OCI-LY1 (cell line): ENCODE results near the gene PIF1.
A peak's percentile ranks its signal among the peaks of the same experiment; 100 is the strongest.

Source experiments
- H2AFZ ChIP-seq: fragments of 200-600 bp; sonication (generic), shearing (Covaris generic); 2 replicates; pipeline ENCODE4 v1.6.0; 2014; ENCODE audit warnings: antibody characterized with exemption, mild to moderate bottlenecking, low read length
- H3F3A ChIP-seq: fragments of 200-600 bp; sonication (generic), shearing (Covaris generic); 2 replicates; pipeline ENCODE4 v1.6.0; 2014; ENCODE audit warnings: mild to moderate bottlenecking, antibody characterized with exemption, low read length, moderate library complexity; ENCODE audit not compliant: insufficient read depth
- H3K27ac ChIP-seq: fragments of 200-600 bp; sonication (generic); 2 replicates; pipeline ENCODE4 v1.5.1; 2014; ENCODE audit warnings: low read length, mixed run types, mild to moderate bottlenecking, low read depth; ENCODE audit not compliant: poor library complexity, severe bottlenecking
- H3K27me3 ChIP-seq: fragments of 200-600 bp; sonication (generic); 2 replicates; pipeline ENCODE4 v1.6.0; 2014; ENCODE audit warnings: antibody characterized with exemption, mild to moderate bottlenecking, low read length, moderate library complexity; ENCODE audit not compliant: insufficient read depth
- H3K36me3 ChIP-seq: fragments of 200-600 bp; sonication (generic); 2 replicates; pipeline ENCODE4 v1.6.1; 2014; ENCODE audit warnings: mild to moderate bottlenecking, antibody characterized with exemption, low read length, moderate library complexity, mixed read lengths; ENCODE audit not compliant: insufficient read depth
- H3K4me1 ChIP-seq: fragments of 200-600 bp; sonication (generic); 2 replicates; pipeline ENCODE4 v1.5.1; 2014; ENCODE audit warnings: mild to moderate bottlenecking, low read length, moderate library complexity; ENCODE audit not compliant: insufficient read depth, severe bottlenecking
- H3K4me2 ChIP-seq: fragments of 200-600 bp; sonication (generic), shearing (Covaris generic); 2 replicates; pipeline ENCODE4 v1.6.1; 2014; ENCODE audit warnings: low read length
- H3K4me3 ChIP-seq: fragments of 200-600 bp; sonication (generic); 2 replicates; pipeline ENCODE4 v1.5.1; 2014; ENCODE audit warnings: low read length, low read depth, mild to moderate bottlenecking, mixed read lengths; ENCODE audit not compliant: poor library complexity, severe bottlenecking
- H3K79me2 ChIP-seq: fragments of 200-600 bp; shearing (Covaris generic); 2 replicates; pipeline ENCODE4 v1.6.1; 2016; ENCODE audit warnings: mixed run types, low read length, mixed read lengths; ENCODE audit not compliant: insufficient read depth
- H3K9ac ChIP-seq: fragments of 200-600 bp; sonication (generic), shearing (Covaris generic); 2 replicates; pipeline ENCODE4 v1.6.1; 2014; ENCODE audit warnings: mild to moderate bottlenecking, low read length, mixed read lengths
- H3K9me2 ChIP-seq: fragments of 200-600 bp; sonication (generic), shearing (Covaris generic); 2 replicates; pipeline ENCODE4 v1.6.1; 2014; ENCODE audit warnings: low read depth, mild to moderate bottlenecking, low read length, mixed read lengths
- H3K9me3 ChIP-seq: fragments of 200-600 bp; shearing (Covaris generic); 2 replicates; pipeline ENCODE4 v1.6.1; 2014; ENCODE audit warnings: low read length, mixed read lengths
- H4K20me1 ChIP-seq: fragments of 200-600 bp; sonication (generic), shearing (Covaris generic); 2 replicates; pipeline ENCODE4 v1.6.0; 2016; ENCODE audit warnings: mild to moderate bottlenecking, low read length; ENCODE audit not compliant: insufficient read depth
- CTCF ChIP-seq: fragments of 200-600 bp; sonication (generic), shearing (Covaris generic); IDR thresholded peaks from 2 replicates; pipeline ENCODE4 v1.5.1; 2017; ENCODE audit warnings: mild to moderate bottlenecking, antibody characterized with exemption, low read length, moderate library complexity, mixed read lengths
- EZH2 ChIP-seq: fragments of 200-600 bp; sonication (generic), shearing (Covaris generic); IDR thresholded peaks from 2 replicates; pipeline ENCODE4 v1.8.0; 2017; ENCODE audit warnings: borderline replicate concordance, mixed run types, mild to moderate bottlenecking, antibody characterized with exemption, low read length, moderate library complexity, mixed read lengths

Gene PIF1

GRCh38 chr15:64859226-64859625, 33.8 kb upstream of the PIF1 start:
- no peak for TF ChIP-seq CTCF
- no peak for TF ChIP-seq EZH2

GRCh38 chr15:64858021-64858575, 32.7 kb upstream of the PIF1 start:
- TF ChIP-seq CTCF = no peak
- no peak for TF ChIP-seq EZH2
- H3K27me3 ChIP-seq = no peaks in the 10 kb centered on the region
- no peaks in the 10 kb centered on the region for H3K9me3 ChIP-seq
- H3K4me1 ChIP-seq = peaks cover 32% of the 10 kb centered on the region
- H3K4me2 ChIP-seq = peak overlapping the region; percentile 3; the same call in 1 of the 2 replicates
- H3K79me2 ChIP-seq = no peaks in the 10 kb centered on the region
- peaks cover 26% of the 10 kb centered on the region; the same call in 1 of the 2 replicates for H3K36me3 ChIP-seq
- no peaks in the 10 kb centered on the region for H4K20me1 ChIP-seq
- peak overlapping the region; percentile 70 for H3K27ac ChIP-seq
- H2AFZ ChIP-seq = no peak overlapping the region
- no peak overlapping the region for H3K4me3 ChIP-seq
- H3K9ac ChIP-seq = no peak overlapping the region; the same call in 1 of the 2 replicates
- no peaks in the 10 kb centered on the region for H3F3A ChIP-seq
- no peaks in the 10 kb centered on the region for H3K9me2 ChIP-seq

More at GRCh38 chr15:64859226-64859625, 33.8 kb upstream of the PIF1 start:
- Histone ChIP-seq H3K27ac (no peak overlapping the region), H3K9ac (no peak overlapping the region), H3K4me3 (no peak overlapping the region), H3K9me3 (no peaks in the 10 kb centered on the region), H3K36me3 (peaks cover 26% of the 10 kb centered on the region; the same call in 1 of the 2 replicates), H3K27me3 (no peaks in the 10 kb centered on the region), H3F3A (no peaks in the 10 kb centered on the region), H3K9me2 (no peaks in the 10 kb centered on the region), H4K20me1 (no peaks in the 10 kb centered on the region), H2AFZ (no peak overlapping the region), H3K79me2 (no peaks in the 10 kb centered on the region), H3K4me2 (no peak overlapping the region), H3K4me1 (peaks cover 32% of the 10 kb centered on the region)

GRCh38 chr15:64857421-64857820, 32.0 kb upstream of the PIF1 start:
- Histone ChIP-seq H4K20me1 (no peaks in the 10 kb centered on the region), H3K9me3 (no peaks in the 10 kb centered on the region), H2AFZ (no peak overlapping the region), H3K4me2 (peak overlapping the region; percentile 3; the same call in 1 of the 2 replicates), H3K36me3 (peaks cover 26% of the 10 kb centered on the region; the same call in 1 of the 2 replicates), H3K27ac (peak overlapping the region; percentile 70), H3K4me3 (no peak overlapping the region), H3K9ac (no peak overlapping the region; the same call in 1 of the 2 replicates), H3F3A (no peaks in the 10 kb centered on the region), H3K9me2 (no peaks in the 10 kb centered on the region), H3K4me1 (peaks cover 32% of the 10 kb centered on the region), H3K27me3 (no peaks in the 10 kb centered on the region), H3K79me2 (no peaks in the 10 kb centered on the region)
- TF ChIP-seq EZH2 (no peak), CTCF (no peak)
